Measurements from ENCODE around the gene HCN1.
"Not testable (repeated sequence)": the region's sequence is repeated elsewhere in the genome, so short reads cannot be mapped to it uniquely, and the experiment has no call there.

The HCN1 gene

GRCh38 chr5:45604092-45604491 lies 92.1 kb downstream of the HCN1 start:
- H3K4me3 ChIP-seq (ENCODE audit: control insufficient read depth, low read depth, low read length): no peak overlapping the region
- no peak for DNase-seq (ENCODE audit: low read depth)
- no peak for TF ChIP-seq CTCF (conservative IDR thresholded peaks at IDR 0.05; ENCODE audit: control insufficient read depth, insufficient read depth, low read depth, low read length)

- no peak for TF ChIP-seq CTCF (conservative IDR thresholded peaks at IDR 0.05; ENCODE audit: control insufficient read depth, insufficient read depth, low read depth, low read length)
- DNase-seq (ENCODE audit: low read depth): no peak
- no peak overlapping the region for H3K4me3 ChIP-seq (ENCODE audit: control insufficient read depth, low read depth, low read length)
Measured at GRCh38 chr5:45601424-45601823, 94.8 kb downstream of the HCN1 start.

GRCh38 chr5:45596320-45596719 lies 99.9 kb downstream of the HCN1 start:
- DNase-seq (ENCODE audit: low read depth): no peak
- TF ChIP-seq CTCF (conservative IDR thresholded peaks at IDR 0.05; ENCODE audit: control insufficient read depth, insufficient read depth, low read depth, low read length): no peak
- H3K4me3 ChIP-seq (ENCODE audit: control insufficient read depth, low read depth, low read length): no peak overlapping the region

- H3K4me3 ChIP-seq (ENCODE audit: control insufficient read depth, low read depth, low read length); DNase-seq (ENCODE audit: low read depth): not testable (repeated sequence)
Measured at GRCh38 chr5:45586001-45586400, 110.2 kb downstream of the HCN1 start.

- H3K4me3 ChIP-seq (ENCODE audit: control insufficient read depth, low read depth, low read length): no peak overlapping the region
- no peak for DNase-seq (ENCODE audit: low read depth)
- no peak for TF ChIP-seq CTCF (conservative IDR thresholded peaks at IDR 0.05; ENCODE audit: control insufficient read depth, insufficient read depth, low read depth, low read length)
Measured at GRCh38 chr5:45578270-45578669, 117.9 kb downstream of the HCN1 start.

- no peak overlapping the region for H3K4me3 ChIP-seq (ENCODE audit: control insufficient read depth, low read depth, low read length)
- no peak for DNase-seq (ENCODE audit: low read depth)
- TF ChIP-seq CTCF (conservative IDR thresholded peaks at IDR 0.05; ENCODE audit: control insufficient read depth, insufficient read depth, low read depth, low read length): no peak
Measured at GRCh38 chr5:45568813-45569212, 127.4 kb downstream of the HCN1 start.

GRCh38 chr5:45542421-45542820 lies 153.8 kb downstream of the HCN1 start:
- no peak for DNase-seq (ENCODE audit: low read depth)
- TF ChIP-seq CTCF (conservative IDR thresholded peaks at IDR 0.05; ENCODE audit: control insufficient read depth, insufficient read depth, low read depth, low read length): no peak
- H3K4me3 ChIP-seq (ENCODE audit: control insufficient read depth, low read depth, low read length): no peak overlapping the region
